Ishikawa (cell line): Measurements from ENCODE around the gene EIF5.

Experiments used
- CEBPB ChIP-seq: IDR thresholded peaks from 2 replicates; pipeline ENCODE4 v1.6.1; 2012
- CREB1 ChIP-seq: IDR thresholded peaks from 2 replicates; pipeline ENCODE4 v1.6.1; 2012; ENCODE audit warnings: low read depth
- EGR1 ChIP-seq: IDR thresholded peaks from 2 replicates; pipeline ENCODE4 v1.6.1; 2012
- EP300 ChIP-seq: IDR thresholded peaks from 2 replicates; pipeline ENCODE4 v1.6.1; 2012; ENCODE audit warnings: borderline replicate concordance
- FOXM1 ChIP-seq: IDR thresholded peaks from 2 replicates; pipeline ENCODE4 v1.6.1; 2012; ENCODE audit warnings: low read depth, borderline replicate concordance
- NFIC ChIP-seq: IDR thresholded peaks from 2 replicates; pipeline ENCODE4 v1.6.1; 2012
- RAD21 ChIP-seq: IDR thresholded peaks from 2 replicates; pipeline ENCODE4 v1.6.1; 2012; ENCODE audit warnings: low read depth
- TAF1 ChIP-seq: IDR thresholded peaks from 2 replicates; pipeline ENCODE4 v1.6.1; 2012; ENCODE audit warnings: low read depth, mild to moderate bottlenecking
- TCF12 ChIP-seq: IDR thresholded peaks from 2 replicates; pipeline ENCODE4 v1.6.1; 2012; ENCODE audit warnings: low read depth
- TEAD4 ChIP-seq: IDR thresholded peaks from 2 replicates; pipeline ENCODE4 v1.6.1; 2012
- YY1 ChIP-seq: IDR thresholded peaks from 2 replicates; pipeline ENCODE4 v1.6.1; 2012; ENCODE audit warnings: low read depth
- ZBTB7A ChIP-seq: IDR thresholded peaks from 2 replicates; pipeline ENCODE4 v1.6.1; 2012; ENCODE audit warnings: low read depth
- TF ChIP-seq, protein P1 (sequence below): IDR thresholded peaks from 2 replicates; pipeline ENCODE4 v1.6.1; 2012; ENCODE audit warnings: low read depth, mild to moderate bottlenecking
- TF ChIP-seq, protein P2 (sequence below): IDR thresholded peaks from 2 replicates; pipeline ENCODE4 v1.6.1; 2012
- TF ChIP-seq, protein P3 (sequence below): IDR thresholded peaks from 2 replicates; pipeline ENCODE4 v1.6.1; 2012

EIF5 gene

DNA sequence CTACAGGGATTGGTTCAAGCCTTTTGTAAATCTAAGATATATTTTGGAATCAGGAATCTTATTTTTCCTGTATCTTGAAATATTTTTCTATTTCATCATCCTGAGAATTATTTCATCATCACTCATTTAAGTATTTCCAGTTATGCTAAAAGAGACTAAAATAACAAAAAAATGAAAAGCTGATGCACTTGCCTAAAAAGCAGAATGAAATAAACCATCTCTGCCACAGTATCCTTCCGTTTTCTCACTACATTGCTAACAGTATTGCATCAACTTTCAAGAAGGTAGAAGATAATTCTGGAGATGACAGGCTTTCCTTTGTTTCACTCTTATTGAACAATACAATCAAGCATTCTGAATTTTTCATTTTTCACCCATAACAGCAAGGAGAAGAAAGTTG is 31.1 kb upstream of the EIF5 start:
- no peak for TF ChIP-seq TCF12
- TF ChIP-seq FOXM1, result no peak
- no peak for TF ChIP-seq CREB1
- no peak for TF ChIP-seq EP300
- TF ChIP-seq, protein P1, sequence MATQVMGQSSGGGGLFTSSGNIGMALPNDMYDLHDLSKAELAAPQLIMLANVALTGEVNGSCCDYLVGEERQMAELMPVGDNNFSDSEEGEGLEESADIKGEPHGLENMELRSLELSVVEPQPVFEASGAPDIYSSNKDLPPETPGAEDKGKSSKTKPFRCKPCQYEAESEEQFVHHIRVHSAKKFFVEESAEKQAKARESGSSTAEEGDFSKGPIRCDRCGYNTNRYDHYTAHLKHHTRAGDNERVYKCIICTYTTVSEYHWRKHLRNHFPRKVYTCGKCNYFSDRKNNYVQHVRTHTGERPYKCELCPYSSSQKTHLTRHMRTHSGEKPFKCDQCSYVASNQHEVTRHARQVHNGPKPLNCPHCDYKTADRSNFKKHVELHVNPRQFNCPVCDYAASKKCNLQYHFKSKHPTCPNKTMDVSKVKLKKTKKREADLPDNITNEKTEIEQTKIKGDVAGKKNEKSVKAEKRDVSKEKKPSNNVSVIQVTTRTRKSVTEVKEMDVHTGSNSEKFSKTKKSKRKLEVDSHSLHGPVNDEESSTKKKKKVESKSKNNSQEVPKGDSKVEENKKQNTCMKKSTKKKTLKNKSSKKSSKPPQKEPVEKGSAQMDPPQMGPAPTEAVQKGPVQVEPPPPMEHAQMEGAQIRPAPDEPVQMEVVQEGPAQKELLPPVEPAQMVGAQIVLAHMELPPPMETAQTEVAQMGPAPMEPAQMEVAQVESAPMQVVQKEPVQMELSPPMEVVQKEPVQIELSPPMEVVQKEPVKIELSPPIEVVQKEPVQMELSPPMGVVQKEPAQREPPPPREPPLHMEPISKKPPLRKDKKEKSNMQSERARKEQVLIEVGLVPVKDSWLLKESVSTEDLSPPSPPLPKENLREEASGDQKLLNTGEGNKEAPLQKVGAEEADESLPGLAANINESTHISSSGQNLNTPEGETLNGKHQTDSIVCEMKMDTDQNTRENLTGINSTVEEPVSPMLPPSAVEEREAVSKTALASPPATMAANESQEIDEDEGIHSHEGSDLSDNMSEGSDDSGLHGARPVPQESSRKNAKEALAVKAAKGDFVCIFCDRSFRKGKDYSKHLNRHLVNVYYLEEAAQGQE, result no peak
- TF ChIP-seq NFIC, result no peak
- no peak for TF ChIP-seq ZBTB7A
- TF ChIP-seq EGR1, result no peak
- TF ChIP-seq YY1, result no peak
- TF ChIP-seq CEBPB, result no peak
- TF ChIP-seq RAD21, result no peak
- TF ChIP-seq, protein P2, sequence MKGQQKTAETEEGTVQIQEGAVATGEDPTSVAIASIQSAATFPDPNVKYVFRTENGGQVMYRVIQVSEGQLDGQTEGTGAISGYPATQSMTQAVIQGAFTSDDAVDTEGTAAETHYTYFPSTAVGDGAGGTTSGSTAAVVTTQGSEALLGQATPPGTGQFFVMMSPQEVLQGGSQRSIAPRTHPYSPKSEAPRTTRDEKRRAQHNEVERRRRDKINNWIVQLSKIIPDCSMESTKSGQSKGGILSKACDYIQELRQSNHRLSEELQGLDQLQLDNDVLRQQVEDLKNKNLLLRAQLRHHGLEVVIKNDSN, result no peak
- no peak for TF ChIP-seq TEAD4
- TF ChIP-seq, protein P3, sequence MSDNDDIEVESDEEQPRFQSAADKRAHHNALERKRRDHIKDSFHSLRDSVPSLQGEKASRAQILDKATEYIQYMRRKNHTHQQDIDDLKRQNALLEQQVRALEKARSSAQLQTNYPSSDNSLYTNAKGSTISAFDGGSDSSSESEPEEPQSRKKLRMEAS, result no peak
- no peak for TF ChIP-seq TAF1

GRCh38 chr14:103304706-103305105 is 29.3 kb upstream of the EIF5 start:
- TF ChIP-seq NFIC, result no peak
- no peak for TF ChIP-seq YY1
- no peak for TF ChIP-seq FOXM1
- TF ChIP-seq CEBPB, result no peak
- TF ChIP-seq TCF12, result no peak
- TF ChIP-seq EP300, result no peak
- TF ChIP-seq CREB1, result no peak
- no peak for TF ChIP-seq TEAD4

GRCh38 chr14:103308717-103309616 is 25.1 kb upstream of the EIF5 start:
- TF ChIP-seq, protein P2, result no peak
- TF ChIP-seq EGR1 (no peak), NFIC (no peak), CEBPB (no peak), TCF12 (no peak), RAD21 (no peak), TAF1 (no peak), TEAD4 (no peak), ZBTB7A (no peak), YY1 (no peak), EP300 (no peak), FOXM1 (no peak), CREB1 (no peak)
- TF ChIP-seq, protein P1, result no peak
- TF ChIP-seq, protein P3, result no peak

- TF ChIP-seq CEBPB (no peak), RAD21 (no peak), TCF12 (no peak), EGR1 (no peak), YY1 (no peak), TEAD4 (no peak), FOXM1 (no peak), NFIC (no peak)
- TF ChIP-seq, protein P3, result no peak
Observed at GRCh38 chr14:103310576-103311095, 23.4 kb upstream of the EIF5 start.

DNA sequence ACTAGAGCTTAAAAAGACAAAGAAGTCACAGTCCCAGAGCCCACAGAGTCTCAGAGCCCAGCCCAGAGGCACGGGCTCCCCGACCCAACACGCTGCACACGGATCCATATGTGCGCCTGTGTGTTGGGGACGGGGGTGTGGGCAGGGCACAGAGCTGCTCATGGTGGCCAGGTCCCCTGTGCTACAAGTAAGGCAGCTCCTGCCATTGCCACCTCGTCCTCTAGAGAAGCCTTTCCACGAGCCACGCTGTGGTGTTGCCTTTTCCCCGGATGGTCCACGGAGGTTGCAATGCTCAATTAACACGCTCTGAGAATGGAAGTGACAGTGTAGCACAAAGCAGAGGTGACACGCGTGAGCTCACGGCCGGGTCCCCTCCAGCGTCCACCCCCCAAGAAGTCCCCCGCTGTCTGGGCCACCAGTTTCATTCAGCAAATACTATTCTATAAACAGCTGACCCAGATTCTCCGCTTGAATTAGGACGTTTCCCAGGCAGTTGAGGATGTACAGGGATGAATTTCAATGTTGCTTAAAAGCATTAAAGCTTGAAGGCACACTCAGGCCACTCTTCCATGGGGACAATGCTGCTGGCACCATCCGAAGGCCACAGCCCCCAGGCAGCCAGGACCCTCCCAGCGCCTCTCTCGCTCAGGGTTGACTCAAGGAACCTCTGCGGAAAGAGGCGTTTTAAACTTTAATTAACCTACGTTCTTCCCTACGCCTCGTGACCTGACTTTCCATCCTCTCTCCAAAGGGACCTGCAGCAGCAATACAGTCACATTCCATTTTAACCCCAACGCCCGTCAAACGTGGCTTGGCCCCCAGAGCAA is 22.7 kb upstream of the EIF5 start:
- no peak for TF ChIP-seq FOXM1
- TF ChIP-seq NFIC, result no peak
- TF ChIP-seq CEBPB, result no peak
- TF ChIP-seq TAF1, result no peak
- no peak for TF ChIP-seq EP300
- TF ChIP-seq CREB1, result no peak
- no peak for TF ChIP-seq EGR1
- TF ChIP-seq ZBTB7A, result no peak
- TF ChIP-seq, protein P3, result no peak
- TF ChIP-seq YY1, result no peak
- TF ChIP-seq RAD21, result no peak
